ENCODE measurements around the gene PLA2G2C.

PLA2G2C gene

DNA sequence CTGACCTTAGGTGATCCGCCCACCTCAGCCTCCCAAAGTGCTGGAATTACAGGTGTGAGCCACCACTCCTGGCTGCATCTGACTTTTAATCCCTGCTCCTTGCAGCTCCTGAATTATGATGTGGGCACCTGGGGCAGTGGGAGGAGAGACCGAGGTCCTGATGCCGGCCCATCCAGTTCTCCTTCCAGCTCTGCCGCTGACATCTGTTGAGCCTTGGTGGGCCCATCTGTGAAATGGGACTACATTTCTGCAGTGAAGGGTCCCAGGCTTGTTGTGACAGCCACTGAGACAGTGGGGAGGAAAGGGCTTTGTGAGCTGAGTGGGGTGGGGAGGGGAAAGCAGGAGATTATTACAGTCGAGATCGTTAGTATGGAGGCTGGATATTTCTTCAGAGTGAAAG, 35.3 kb downstream of the PLA2G2C start:
- DNase-seq (ENCODE audit: extremely low read depth, low read depth), result no peak
- no peak overlapping the region for H3K4me3 ChIP-seq (replicated peaks; ENCODE audit: low read depth, low read length)
- TF ChIP-seq, protein P1, sequence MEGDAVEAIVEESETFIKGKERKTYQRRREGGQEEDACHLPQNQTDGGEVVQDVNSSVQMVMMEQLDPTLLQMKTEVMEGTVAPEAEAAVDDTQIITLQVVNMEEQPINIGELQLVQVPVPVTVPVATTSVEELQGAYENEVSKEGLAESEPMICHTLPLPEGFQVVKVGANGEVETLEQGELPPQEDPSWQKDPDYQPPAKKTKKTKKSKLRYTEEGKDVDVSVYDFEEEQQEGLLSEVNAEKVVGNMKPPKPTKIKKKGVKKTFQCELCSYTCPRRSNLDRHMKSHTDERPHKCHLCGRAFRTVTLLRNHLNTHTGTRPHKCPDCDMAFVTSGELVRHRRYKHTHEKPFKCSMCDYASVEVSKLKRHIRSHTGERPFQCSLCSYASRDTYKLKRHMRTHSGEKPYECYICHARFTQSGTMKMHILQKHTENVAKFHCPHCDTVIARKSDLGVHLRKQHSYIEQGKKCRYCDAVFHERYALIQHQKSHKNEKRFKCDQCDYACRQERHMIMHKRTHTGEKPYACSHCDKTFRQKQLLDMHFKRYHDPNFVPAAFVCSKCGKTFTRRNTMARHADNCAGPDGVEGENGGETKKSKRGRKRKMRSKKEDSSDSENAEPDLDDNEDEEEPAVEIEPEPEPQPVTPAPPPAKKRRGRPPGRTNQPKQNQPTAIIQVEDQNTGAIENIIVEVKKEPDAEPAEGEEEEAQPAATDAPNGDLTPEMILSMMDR (IDR thresholded peaks at IDR 0.05; ENCODE audit: low read depth, low read length, missing control alignments), result no peak

- TF ChIP-seq, protein P1 (IDR thresholded peaks at IDR 0.05; ENCODE audit: low read depth, low read length, missing control alignments), result no peak
- no peak overlapping the region for H3K4me3 ChIP-seq (replicated peaks; ENCODE audit: low read depth, low read length)
- DNase-seq (ENCODE audit: extremely low read depth, low read depth), result no peak
Observed at GRCh38 chr1:20150326-20150705, 36.0 kb downstream of the PLA2G2C start.

- H3K4me3 ChIP-seq (replicated peaks; ENCODE audit: low read depth, low read length), result no peak overlapping the region
- TF ChIP-seq, protein P1 (IDR thresholded peaks at IDR 0.05; ENCODE audit: low read depth, low read length, missing control alignments), result no peak
- no peak for DNase-seq (ENCODE audit: extremely low read depth, low read depth)
Observed at GRCh38 chr1:20149601-20150325, 36.6 kb downstream of the PLA2G2C start.

DNA sequence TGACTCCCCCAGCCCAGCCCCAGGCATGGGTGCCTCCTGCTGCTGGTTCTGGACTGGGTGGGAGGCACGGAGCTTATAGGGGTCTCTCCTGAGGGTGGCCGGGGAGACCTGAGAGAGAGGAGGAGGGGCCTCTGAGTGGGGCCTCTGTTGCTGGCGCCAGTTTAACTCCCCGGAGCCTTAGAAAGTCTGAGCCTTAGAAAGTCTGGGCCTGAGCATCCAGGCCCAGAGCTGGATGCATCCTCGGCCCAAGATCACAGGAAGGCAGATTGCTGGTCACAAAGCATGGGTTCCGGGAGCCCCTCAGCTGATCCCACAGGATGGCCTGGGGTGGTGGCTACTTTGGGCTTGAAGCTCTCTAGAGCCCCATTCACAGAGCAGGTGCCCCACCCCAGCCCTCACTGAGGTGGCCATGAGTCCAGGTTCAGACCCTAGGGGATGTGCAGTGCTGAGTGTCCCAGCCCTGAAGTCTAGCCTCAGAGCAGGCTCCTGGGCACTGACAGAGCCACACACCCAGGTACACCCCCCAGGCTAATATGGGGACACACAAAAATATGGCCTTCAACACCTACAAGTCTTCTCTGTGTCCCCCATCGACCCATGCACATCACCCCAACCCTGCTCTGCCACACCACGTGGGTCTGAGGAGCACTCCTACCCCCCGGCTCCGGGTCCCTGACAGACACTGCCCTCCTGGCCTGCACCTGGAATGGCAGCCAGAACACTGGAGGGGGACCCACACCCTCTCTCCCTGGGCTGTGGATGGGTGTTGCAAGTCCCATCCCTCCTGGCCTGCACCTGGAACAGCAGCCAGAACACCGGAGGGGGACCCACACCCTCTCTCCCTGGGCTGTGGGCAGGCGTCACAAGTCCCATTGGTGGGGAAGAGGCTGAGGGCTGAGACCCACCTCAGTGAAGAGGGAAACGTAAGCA, 37.5 kb downstream of the PLA2G2C start:
- DNase-seq (ENCODE audit: extremely low read depth, low read depth), result no peak
- TF ChIP-seq, protein P1 (IDR thresholded peaks at IDR 0.05; ENCODE audit: low read depth, low read length, missing control alignments), result no peak
- H3K4me3 ChIP-seq (replicated peaks; ENCODE audit: low read depth, low read length), result no peak overlapping the region

DNA sequence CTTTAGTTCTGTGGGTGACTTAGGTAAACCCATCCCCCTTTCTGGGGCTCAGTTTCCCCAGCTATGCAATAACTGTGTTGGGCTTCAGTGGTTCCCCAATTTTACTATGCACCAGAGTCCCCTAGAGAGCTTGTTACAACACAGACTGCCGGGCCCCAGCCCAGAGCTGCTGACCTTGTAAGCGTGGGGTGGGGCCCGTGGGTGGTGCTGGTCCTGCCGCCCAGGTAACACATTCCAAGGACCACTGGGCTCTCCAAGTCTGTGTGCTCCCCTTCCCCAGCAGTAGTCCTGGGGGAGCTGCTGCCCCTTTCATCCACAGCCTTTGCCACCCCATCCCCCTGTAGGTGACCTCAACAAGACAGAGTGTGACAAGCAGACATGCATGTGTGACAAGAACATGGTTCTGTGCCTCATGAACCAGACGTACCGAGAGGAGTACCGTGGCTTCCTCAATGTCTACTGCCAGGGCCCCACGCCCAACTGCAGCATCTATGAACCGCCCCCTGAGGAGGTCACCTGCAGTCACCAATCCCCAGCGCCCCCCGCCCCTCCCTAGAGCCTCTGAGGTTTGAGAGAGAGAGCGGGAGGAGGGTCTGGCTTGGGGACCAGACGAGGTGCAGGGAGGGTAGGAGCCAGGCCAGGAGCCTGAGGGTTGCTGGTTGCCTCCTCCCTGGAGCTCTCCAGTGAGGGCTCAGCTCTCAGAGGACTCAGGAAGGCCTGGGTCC, 38.3 kb downstream of the PLA2G2C start:
- no peak overlapping the region for H3K4me3 ChIP-seq (replicated peaks; ENCODE audit: low read depth, low read length)
- TF ChIP-seq, protein P1 (IDR thresholded peaks at IDR 0.05; ENCODE audit: low read depth, low read length, missing control alignments), result no peak
- DNase-seq (ENCODE audit: extremely low read depth, low read depth), result no peak

GRCh38 chr1:20143734-20144565, 42.4 kb downstream of the PLA2G2C start:
- no peak overlapping the region for H3K4me3 ChIP-seq (replicated peaks; ENCODE audit: low read depth, low read length)
- TF ChIP-seq, protein P1 (IDR thresholded peaks at IDR 0.05; ENCODE audit: low read depth, low read length, missing control alignments), result no peak
- DNase-seq (ENCODE audit: extremely low read depth, low read depth), result no peak
